ENCODE measurements around the gene DESI1.
"Not testable (repeated sequence)": the region's sequence is repeated elsewhere in the genome, so short reads cannot be mapped to it uniquely, and the experiment has no call there.

Gene DESI1

DNA sequence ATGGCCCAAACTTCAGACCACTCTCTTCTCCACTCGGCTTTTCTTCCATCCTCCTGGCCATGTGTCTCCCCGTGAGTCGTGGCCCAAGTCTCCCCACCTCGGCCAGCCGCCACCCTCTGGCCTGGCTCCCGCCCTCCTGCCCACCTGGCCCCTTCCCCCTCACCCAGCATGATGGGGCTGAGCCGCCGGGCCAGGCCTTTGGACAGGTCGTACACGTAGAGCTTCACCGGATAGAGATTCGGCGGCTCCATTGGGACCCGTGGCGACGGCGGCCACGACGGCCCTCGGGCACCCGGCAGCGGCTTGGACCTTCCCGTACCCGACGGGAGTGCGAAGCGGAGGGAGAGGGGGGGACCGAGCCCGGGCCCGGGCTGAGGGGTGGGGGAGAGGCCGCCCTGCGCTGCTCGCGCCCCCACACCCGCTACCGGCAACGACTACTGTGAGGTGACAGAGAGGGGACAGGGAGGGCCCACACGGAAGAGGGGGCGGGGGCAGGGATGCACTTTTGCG lies at the start of gene DESI1:
Gene DESI1 (minus strand): TSS at position 455 of the 510 bp plus-strand sequence. CDS start 204 bp downstream, at position 251.
- DNase-seq (ENCODE audit: low read depth, low spot score) = no peak

DNA sequence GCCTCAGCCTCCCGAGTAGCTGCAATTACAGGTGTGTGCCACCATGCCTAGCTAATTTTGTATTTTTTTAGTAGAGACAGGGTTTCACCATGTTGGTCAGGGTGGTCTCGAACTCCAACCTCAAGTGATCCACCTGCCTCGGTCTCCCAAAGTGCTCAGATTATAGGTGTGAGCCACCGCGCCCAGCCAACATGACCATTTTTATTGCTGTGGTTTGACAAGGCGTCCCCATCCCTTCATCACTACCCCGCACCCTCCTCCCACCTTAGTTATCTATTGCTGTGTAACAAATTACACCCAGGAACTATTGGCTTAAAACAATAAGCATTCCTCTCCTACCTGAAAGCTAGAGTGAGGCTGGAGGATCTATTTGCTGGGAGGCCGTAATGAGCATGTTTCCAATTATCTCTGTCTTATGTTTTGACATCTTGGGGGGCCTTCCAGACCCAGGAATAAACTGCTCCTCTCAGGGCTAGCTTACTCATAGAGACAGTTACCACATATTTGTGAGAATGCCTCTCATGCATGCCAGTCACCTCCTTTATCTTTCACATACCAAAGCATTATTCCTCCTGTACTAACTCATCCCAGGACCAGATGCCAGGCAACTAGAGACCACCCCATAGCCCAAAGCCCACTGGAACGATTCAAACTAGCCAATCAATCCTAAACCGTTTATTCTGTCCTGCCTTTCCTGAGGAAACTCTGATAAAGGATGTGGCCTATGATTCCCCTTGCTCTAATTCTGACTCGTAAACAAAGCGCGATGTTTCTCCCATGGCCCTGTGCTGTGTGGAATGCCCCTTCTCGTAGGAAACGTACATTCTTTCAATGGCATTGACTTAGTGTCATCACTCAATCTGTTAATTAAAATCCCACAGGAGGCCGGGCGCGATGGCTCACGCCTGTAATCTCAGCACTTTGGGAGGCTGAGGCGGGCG lies 48.4 kb upstream of the DESI1 start:
- no peak for DNase-seq (ENCODE audit: low read depth, low spot score)

- no peak for DNase-seq (ENCODE audit: low read depth, low spot score)
Measured at GRCh38 chr22:41664951-41665350, 44.1 kb upstream of the DESI1 start.

GRCh38 chr22:41664490-41664889 lies 43.6 kb upstream of the DESI1 start:
- no peak for DNase-seq (ENCODE audit: low read depth, low spot score)

DNA sequence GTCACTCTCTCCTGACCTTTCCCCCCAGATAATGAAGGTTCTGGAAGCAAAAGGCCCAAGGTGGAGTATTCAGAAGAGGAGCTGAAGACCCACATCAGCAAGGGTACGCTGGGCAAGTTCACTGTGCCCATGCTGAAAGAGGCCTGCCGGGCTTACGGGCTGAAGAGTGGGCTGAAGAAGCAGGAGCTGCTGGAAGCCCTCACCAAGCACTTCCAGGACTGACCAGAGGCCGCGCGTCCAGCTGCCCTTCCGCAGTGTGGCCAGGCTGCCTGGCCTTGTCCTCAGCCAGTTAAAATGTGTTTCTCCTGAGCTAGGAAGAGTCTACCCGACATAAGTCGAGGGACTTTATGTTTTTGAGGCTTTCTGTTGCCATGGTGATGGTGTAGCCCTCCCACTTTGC lies 42.8 kb upstream of the DESI1 start:
- DNase-seq (ENCODE audit: low read depth, low spot score) = not testable (repeated sequence)

DNA sequence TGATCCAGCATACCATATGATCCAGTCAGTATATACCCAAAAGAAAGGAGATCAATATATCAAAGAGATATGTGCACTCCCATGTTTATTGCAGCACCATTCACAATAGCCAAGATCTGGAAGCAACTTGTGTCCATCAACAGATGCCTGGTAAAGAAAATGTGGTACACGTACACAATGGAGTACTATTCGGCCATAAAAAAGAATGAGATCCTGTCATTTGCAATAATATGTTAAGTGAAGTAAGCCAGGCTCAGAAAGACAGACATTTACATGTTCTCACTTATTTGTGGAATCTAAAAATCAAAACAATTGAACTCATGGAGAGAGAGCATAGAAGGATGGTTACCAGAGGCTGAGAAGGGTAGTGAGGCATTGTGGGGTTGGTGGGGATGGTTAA lies 40.9 kb upstream of the DESI1 start:
- DNase-seq (ENCODE audit: low read depth, low spot score) = no peak

- DNase-seq (ENCODE audit: low read depth, low spot score) = no peak
Measured at GRCh38 chr22:41661088-41661487, 40.2 kb upstream of the DESI1 start.

DNA sequence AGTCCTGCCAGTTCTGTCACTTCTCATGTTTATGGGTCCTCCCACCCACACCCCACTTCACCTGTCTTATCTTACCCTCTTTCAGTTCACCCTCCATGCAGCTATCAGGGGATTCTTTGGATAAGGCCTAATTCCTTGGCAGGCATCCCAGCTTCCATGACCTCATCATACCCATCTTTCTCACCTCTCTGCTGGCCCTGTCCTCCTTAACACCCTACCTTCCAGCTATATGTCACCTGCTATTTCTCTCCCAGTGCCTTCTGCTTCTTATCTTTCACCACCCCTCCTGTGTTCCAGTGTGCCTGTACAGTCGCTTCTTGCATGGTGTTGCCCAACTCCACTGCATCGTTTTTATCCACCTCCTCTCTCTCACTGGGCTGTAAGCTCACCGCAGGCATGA lies 39.6 kb upstream of the DESI1 start:
- DNase-seq (ENCODE audit: low read depth, low spot score) = no peak

GRCh38 chr22:41659941-41660340 lies 39.1 kb upstream of the DESI1 start:
- DNase-seq (ENCODE audit: low read depth, low spot score) = no peak

DNA sequence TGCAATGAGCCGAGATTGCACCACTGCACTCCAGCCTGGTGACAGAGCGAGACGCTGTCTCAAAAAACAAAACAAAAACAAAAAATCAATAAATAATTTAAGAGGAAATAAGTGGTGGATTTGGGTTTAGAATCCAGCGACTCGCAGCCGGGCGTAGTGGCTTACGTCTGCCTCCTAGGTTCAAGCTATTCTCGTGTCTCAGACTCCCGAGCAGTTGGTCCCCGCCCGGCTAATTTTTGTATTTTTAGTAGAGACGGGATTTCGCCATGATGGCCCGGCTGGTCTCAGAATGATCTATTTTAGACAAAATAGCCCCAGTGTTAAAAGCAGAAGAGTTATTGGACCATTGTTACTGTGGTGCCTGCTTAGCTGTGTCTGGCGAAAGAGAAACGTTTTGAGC lies 38.0 kb upstream of the DESI1 start:
- DNase-seq (ENCODE audit: low read depth, low spot score) = no peak

DNA sequence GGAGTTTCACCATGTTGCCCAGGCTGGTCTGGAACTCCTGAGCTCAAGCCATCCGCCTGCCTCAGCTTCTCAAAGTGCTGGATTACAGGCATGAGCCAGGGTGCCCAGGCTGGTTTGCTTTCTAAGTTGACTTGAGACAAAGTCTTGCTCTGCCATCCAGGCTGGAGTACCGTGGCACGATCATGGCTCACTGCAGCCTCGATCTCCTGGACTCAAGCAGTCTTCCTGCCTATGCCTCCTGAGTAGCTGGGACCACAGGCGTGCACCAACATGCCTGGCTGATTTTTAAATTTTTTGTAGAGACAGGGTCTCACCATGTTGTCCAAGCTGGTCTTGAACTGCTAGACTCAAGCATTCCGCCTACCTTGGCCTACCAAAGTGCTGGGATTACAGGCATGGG lies 36.9 kb upstream of the DESI1 start:
- DNase-seq (ENCODE audit: low read depth, low spot score) = no peak

DNA sequence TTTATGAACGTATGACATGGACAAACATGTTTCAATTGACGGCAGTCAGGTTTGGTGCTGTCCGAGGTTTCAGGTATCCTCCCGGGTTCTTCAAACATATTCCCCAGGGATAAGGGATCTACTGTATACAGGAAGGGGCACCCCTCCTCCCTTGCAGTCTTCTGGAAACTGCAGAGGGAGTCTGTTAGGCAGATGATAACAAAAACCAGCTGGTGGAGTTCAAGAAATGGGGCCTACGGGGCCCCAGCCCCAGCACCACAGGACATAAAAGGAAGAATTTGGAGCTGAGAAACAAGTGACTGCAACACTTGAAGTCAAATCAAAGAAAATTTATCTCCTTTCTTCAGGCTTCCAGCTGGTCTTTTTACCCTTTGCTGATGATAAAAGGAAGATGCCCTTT lies 35.7 kb upstream of the DESI1 start:
- DNase-seq (ENCODE audit: low read depth, low spot score) = no peak

GRCh38 chr22:41654322-41654721 lies 33.5 kb upstream of the DESI1 start:
- no peak for DNase-seq (ENCODE audit: low read depth, low spot score)

DNA sequence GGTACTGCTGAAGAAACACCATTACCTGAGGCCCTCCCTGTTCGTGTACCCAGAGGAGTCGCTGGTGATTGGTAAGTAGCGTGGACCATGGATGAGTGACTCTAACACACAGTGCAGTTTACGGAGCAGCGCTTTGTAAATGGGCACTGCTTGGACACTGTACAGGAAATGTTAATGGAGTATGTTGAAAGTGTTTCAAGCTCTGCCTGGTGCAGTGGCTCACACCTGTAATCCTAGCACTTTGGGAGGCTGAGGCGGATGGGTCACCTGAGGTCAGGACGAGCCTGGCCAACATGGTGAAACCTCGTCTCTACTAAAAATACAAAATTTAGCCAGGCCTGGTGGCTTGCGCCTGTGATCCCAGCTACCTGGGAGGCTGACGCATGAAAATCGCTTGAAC lies 30.0 kb upstream of the DESI1 start:
- DNase-seq (ENCODE audit: low read depth, low spot score) = no peak

GRCh38 chr22:41650229-41650628 lies 29.4 kb upstream of the DESI1 start:
- DNase-seq (ENCODE audit: low read depth, low spot score) = no peak

DNA sequence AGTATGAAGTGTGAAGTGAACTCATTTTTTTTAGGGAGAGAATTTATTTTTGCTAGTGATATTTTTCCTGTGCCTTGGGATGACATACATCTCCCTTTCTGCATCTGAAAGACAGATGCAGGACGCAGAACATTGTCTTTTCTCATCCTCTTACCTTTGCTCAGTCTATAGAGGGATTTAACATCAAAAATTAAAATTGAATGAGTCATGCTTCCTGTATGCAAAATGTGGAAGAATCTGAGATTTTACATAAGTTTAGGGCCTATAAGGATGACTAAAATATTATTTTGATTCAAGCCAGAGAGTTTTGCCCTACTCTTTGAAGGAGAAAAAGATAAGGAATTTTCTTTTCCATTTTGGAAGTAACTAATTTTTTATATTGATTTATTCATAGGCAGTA lies 27.6 kb upstream of the DESI1 start:
- no peak for DNase-seq (ENCODE audit: low read depth, low spot score)

- no peak for DNase-seq (ENCODE audit: low read depth, low spot score)
Measured at GRCh38 chr22:41647771-41648170, 26.9 kb upstream of the DESI1 start.

DNA sequence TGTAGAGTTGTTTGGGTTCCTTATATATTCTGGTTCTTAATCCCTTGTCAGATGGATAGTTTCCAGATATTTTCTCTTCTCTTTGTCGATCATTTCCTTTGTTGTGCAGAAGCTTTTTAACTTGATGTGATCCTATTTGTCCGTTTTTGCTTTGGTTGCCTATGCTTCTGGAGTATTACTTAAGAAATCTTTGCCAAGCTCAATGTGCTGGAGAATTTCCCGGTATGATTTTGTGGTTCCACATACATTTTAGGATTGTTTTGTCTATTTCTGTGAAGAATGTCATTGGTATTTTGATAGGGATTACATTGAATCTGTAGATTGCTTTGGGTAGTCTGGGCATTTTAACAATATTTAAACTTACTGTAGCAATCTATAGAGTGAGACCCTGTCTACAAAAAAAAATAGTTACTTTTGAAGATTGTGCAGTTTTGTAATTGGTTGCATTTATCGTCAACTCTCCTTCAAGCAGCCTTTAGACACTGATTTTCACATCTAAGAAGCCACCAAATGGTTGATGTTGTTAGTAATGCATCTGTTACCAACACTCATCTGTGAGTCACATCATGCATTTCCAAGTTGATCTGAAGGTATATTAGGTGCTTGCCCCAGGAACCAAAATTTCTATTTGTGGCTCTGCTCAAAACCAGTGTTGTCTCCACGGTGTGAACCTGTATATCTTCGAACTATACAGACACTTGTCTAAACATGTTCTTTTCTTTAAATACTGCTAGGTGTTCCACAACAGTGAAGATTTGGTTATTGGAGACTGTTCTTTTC lies 21.7 kb upstream of the DESI1 start:
- DNase-seq (ENCODE audit: low read depth, low spot score) = no peak

- no peak for DNase-seq (ENCODE audit: low read depth, low spot score)
Measured at GRCh38 chr22:41641854-41642253, 21.0 kb upstream of the DESI1 start.

- DNase-seq (ENCODE audit: low read depth, low spot score) = no peak
Measured at GRCh38 chr22:41638748-41639147, 17.9 kb upstream of the DESI1 start.

DNA sequence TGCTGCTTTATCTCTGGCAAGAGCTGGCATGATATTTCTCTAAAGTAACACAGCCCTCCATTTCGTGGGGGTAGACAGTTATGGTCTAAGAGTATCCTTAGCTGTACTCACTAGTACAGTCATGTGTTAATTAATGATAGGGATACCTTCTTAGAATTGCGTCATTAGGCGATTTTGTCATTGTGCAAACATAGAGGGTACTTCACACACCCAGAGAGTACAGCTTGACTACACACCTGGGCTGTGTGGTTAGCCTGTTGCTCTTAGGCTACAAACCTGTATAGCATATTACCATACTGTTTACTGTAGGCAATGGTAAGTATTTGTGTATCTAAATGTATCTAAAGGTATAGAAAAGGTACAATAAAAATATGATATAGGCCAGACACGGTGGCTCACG lies 17.3 kb upstream of the DESI1 start:
- DNase-seq (ENCODE audit: low read depth, low spot score) = no peak

GRCh38 chr22:41637623-41638022 lies 16.8 kb upstream of the DESI1 start:
- DNase-seq (ENCODE audit: low read depth, low spot score) = not testable (repeated sequence)

GRCh38 chr22:41636467-41636866 lies 15.6 kb upstream of the DESI1 start:
- DNase-seq (ENCODE audit: low read depth, low spot score) = no peak

All from activated CD4-positive, CD25-positive, alpha-beta regulatory T cell treated with anti-CD3 and anti-CD28 coated beads, Interleukin-2, amount 50 U/mL, for 16 hours (primary cell).